ENCODE data around the gene GALNT10. TPM values are rescaled to one million over a fixed set of nuclear protein-coding genes. Genes with fewer than 3 reads are reported as not detected.

The GALNT10 gene
- total and polyA plus RNA-seq, 2 of the 8 experiments (the other 6 are each of a cell fraction or from before 2014, with no cell fraction given), result 4.6 to 15.5 TPM

DNA sequence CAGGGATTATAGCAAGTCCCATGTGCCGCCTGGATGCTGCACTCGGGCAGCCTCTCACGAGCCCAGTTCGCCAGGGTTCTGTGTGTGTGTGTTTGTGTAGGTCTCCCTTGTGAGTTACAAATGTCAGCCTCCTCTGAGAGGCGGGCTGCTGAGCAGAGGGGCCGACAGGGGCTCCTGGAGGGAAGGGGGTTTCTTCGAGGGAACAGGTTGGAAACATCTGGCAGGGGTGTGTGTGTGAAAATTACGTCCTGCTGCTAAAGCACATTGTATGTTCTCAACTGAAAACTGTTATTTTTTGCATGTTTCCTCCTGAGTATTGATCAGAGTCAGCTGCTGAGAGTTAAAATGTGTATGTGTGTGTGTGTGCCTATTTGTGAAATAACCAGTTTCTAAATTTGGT lies 9.7 kb downstream of the GALNT10 start:
- no peak overlapping the region for H3K14ac ChIP-seq (ENCODE audit: insufficient read length)
- H2AFZ ChIP-seq (ENCODE audit: low read length), result no peak overlapping the region
- ChIA-PET CTCF (ENCODE audit: partially characterized antibody) (interaction anchor here (0.9 to 8.3 kb wide), 6 partner anchors 8 to 205 kb away, joined by 3 to 57 read pairs (median 4); no protein-coding TSS in a partner anchor), POLR2A (ENCODE audit: partially characterized antibody) (no interaction called here)
- no peak overlapping the region for H2BK20ac ChIP-seq (ENCODE audit: low read length)
- no peak overlapping the region for H4K8ac ChIP-seq (ENCODE audit: extremely low read depth, insufficient read depth, low read length)
- H4K91ac ChIP-seq (replicated peaks; ENCODE audit: insufficient read length, low read length), result no peak overlapping the region
- H3K56ac ChIP-seq (replicated peaks; ENCODE audit: insufficient read length, low read depth, low read length), result no peak overlapping the region
- no peaks in the 10 kb centered on the region for H3K36me3 ChIP-seq (ENCODE audit: control insufficient read depth in 2 of 4, insufficient read depth in 4 of 4, low read length in 3 of 4)
- H3K18ac ChIP-seq (ENCODE audit: extremely low read depth, low read length), result no peak overlapping the region
- H2BK5ac ChIP-seq (ENCODE audit: low read depth, low read length), result no peak overlapping the region
- 85% methylated on average over 8 of the region's 8 CpGs; no CpG with 5 or more reads in 1 of the 2 experiments for WGBS, 2 experiments (ENCODE audit: extremely low coverage in 1 of 2, insufficient coverage in 1 of 2, insufficient read length in 1 of 2, insufficient replicate concordance in 2 of 2, low coverage in 1 of 2, low lambda C conversion rate in 2 of 2, missing lambda C conversion rate in 1 of 2)
- H3K4me3 ChIP-seq (ENCODE audit: extremely low read depth in 1 of 4, insufficient read depth in 2 of 4, low read depth in 3 of 4, low read length in 4 of 4), result no peak overlapping the region
- no peak overlapping the region for H3K4ac ChIP-seq (replicated peaks; ENCODE audit: insufficient read length, low read depth, low read length)
- H3K79me1 ChIP-seq (ENCODE audit: low read depth, low read length), result no peaks in the 10 kb centered on the region
- H2BK15ac ChIP-seq (ENCODE audit: low read length), result no peak overlapping the region
- H4K20me1 ChIP-seq (replicated peaks in 1 of 2; ENCODE audit: control insufficient read depth in 1 of 2, insufficient read depth in 2 of 2, low read length in 2 of 2), result no peaks in the 10 kb centered on the region
- H3K4me1 ChIP-seq (replicated peaks in 1 of 4; ENCODE audit: control insufficient read depth in 3 of 4, insufficient read depth in 4 of 4, low read length in 3 of 4), result peaks cover 0 to 15% (median 6%) of the 10 kb centered on the region in 4 experiments; a peak in 4 of 7 replicates
- no peak overlapping the region for H3K4me2 ChIP-seq (ENCODE audit: insufficient read depth in 1 of 2, low read depth in 2 of 2, low read length in 2 of 2)
- no peak overlapping the region for H2BK12ac ChIP-seq (ENCODE audit: low read depth, low read length)
- H4K5ac ChIP-seq (ENCODE audit: insufficient read length, low read depth, low read length), result no peak overlapping the region
- H3K9ac ChIP-seq (replicated peaks in 1 of 4; ENCODE audit: extremely low read depth in 1 of 4, low read depth in 3 of 4, low read length in 3 of 4), result no peak overlapping the region
- DNase-seq (ENCODE audit: low read depth in 1 of 2, low spot score in 2 of 2) (no peak), FAIRE-seq (no peak)
- H2BK120ac ChIP-seq (replicated peaks; ENCODE audit: low read depth, low read length), result no peak overlapping the region
- H3K27ac ChIP-seq (ENCODE audit: low read depth, low read length), result no peak overlapping the region
- no peaks in the 10 kb centered on the region for H3K9me3 ChIP-seq (ENCODE audit: insufficient read depth in 2 of 2, low read depth in 1 of 2, low read length in 1 of 2)
- no peaks in the 10 kb centered on the region for H3K79me2 ChIP-seq (ENCODE audit: control insufficient read depth in 1 of 2, insufficient read depth in 2 of 2, low read length in 2 of 2)
- H2AK5ac ChIP-seq (ENCODE audit: low read depth, low read length), result no peak overlapping the region
- no peaks in the 10 kb centered on the region for H3K27me3 ChIP-seq (replicated peaks in 1 of 4; ENCODE audit: control insufficient read depth in 3 of 4, extremely low read depth in 1 of 4, insufficient read depth in 3 of 4, low read length in 3 of 4)
- no peak for TF ChIP-seq JUN (IDR thresholded peaks at IDR 0.05; ENCODE audit: low read depth, low read length)
- no peak for TF ChIP-seq NANOG (IDR thresholded peaks at IDR 0.05; ENCODE audit: insufficient read depth, low read depth, low read length, poor library complexity, severe bottlenecking)
- no peak for TF ChIP-seq TAF7 (optimal IDR thresholded peaks at IDR 0.05; ENCODE audit: borderline replicate concordance, low read depth, low read length)
- TF ChIP-seq HDAC2 (IDR thresholded peaks at IDR 0.05; ENCODE audit: borderline replicate concordance in 1 of 2, low read depth in 2 of 2, low read length in 2 of 2), result no peak
- no peak for TF ChIP-seq CHD2 (IDR thresholded peaks at IDR 0.05; ENCODE audit: low read length)
- TF ChIP-seq RFX5 (IDR thresholded peaks at IDR 0.05; ENCODE audit: borderline replicate concordance, low read depth, low read length), result no peak
- TF ChIP-seq RBBP5 (IDR thresholded peaks at IDR 0.05; ENCODE audit: borderline replicate concordance, low read depth, low read length), result no peak
- TF ChIP-seq HDAC6 (IDR thresholded peaks at IDR 0.05; ENCODE audit: low read depth, low read length), result no peak
- no peak for TF ChIP-seq TEAD4 (IDR thresholded peaks at IDR 0.05; ENCODE audit: low read depth, low read length)
- no peak for TF ChIP-seq CHD1 (IDR thresholded peaks at IDR 0.05; ENCODE audit: low read depth, low read length)
- no peak for TF ChIP-seq RXRA (IDR thresholded peaks at IDR 0.05; ENCODE audit: insufficient read depth, low read depth, low read length)
- no peaks in the 10 kb centered on the region for H3K23me2 ChIP-seq (ENCODE audit: low read depth, low read length)
- H3K23ac ChIP-seq (ENCODE audit: insufficient read length), result no peak overlapping the region
